HG02870 (cell line): ENCODE results near the gene ABCC4.

Experiments
- ATAC-seq: cut with Tn5 transposase; IDR thresholded peaks from one replicate; pipeline ENCODE4 v1.9.1; 2021; ENCODE audit warnings: mild to moderate bottlenecking, moderate library complexity; ENCODE audit not compliant: unreplicated experiment

The ABCC4 gene

DNA sequence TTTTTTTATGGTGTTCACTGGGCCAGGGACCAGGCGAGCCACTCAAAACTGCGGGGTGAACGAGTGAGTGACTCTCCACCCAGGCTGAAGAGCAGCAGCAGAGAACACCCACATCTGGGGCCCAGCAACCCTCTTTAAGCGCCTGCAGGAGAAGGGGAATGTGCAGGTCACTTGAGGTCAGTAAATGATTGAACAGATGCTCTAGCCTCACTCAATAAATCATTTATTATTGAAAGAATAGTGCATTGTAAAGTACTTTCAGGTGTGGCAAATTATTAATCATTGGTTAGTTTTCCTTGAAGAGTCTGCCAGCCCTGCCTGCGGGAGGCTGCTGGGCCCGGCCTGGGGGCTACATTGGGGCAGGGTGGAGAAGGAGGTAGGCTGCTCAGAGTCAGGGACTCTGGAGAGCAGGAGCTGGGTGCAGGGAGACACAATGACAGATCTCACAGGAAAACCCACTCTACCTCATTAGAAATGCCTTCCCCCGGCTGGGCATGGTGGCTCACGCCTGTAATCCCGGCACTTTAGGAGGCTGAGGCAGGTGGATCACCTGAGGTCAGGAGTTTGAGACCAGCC, 42.5 kb downstream of the ABCC4 start:
- ATAC-seq: no peak

DNA sequence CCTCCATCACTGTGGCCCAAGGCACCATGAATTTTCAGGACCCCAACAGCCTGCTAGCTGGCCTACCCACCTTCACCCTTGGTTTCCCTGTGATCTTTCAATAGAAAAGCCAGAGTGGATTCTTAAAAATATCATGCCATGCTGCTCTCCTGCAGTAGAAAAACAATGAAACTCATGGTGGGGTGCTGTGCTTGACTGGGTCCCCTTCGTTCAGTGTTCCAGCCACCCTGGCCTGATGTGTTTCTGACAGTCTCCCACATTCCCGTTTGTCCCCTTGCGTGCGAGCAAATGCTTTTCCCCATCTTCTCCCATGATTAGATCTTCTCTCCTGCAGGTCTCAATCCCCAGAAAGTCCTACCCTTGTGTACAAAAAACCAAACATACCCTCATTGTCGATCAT, 43.2 kb downstream of the ABCC4 start:
- no peak for ATAC-seq

- no peak for ATAC-seq
Observed at GRCh38 chr13:95256091-95256490, 45.2 kb downstream of the ABCC4 start.

DNA sequence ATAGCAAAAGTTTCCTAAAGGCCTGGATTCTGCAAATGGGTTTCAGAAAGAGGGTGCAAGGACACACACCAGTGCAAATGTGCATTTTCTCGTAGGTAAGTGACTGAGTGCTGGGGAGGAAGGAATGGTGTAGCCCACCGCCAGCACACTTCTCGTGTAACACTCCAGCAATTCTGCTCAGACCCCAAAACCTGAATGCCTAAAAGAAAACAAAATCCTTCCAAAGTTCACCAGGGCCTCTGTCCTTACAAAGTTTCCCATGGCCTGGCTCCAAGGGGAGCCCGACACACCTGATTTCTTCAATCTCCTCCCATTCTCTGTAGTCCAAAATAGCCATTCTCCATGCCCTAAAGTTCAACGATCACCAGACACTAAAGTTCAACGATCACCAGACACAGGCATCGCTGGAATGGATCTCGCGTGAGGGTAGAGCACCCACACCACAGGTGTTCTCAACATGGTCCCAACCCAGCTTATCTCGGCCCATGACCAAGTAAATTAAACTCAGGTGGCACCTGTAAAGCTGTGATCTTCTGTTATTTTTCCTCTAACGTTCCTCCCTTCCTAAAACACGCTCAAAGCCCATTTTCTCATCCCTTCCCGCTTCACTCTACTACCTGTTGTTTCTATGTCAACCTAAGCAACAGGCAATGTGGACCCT, 46.0 kb downstream of the ABCC4 start:
- ATAC-seq: no peak

DNA sequence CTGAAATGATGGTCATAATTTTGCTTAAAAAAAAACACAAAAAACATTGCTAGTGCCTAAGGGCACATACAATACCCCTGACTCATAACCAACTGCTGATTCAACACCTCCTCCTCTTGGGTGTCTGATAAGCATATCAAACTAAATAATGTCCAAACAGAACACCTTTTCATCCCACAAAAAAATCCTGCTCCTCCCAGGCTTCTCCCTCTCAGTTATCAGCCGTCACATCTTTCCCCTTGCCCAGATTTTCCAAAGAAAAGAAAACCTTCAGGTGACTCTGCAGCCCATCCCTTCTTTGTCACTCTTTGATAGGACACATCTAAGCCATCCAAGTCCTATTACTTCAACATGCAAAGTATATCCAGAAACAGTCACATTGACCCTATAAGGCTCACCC, 46.9 kb downstream of the ABCC4 start:
- no peak for ATAC-seq

DNA sequence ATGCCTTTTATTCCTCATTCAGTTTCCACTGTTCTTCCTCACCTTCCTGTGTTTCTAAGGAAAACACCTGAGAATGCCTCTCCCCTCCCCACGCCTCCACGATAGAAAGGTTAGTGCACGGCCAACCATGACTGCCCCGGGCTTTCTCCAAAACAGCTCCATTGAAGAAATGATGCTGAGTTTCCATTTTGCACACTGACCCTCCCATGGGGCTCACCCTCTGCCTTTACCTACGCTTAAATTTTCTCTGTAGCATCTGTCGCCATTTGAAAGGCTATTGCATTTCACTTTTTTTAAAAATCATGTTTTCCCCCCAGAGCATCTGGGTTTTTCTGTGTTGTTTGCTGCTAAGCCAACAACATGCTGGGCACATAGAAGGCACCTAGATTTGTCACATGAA, 48.2 kb downstream of the ABCC4 start:
- no peak for ATAC-seq

- ATAC-seq: peak; percentile 39
Observed at GRCh38 chr13:95251641-95252040, 49.6 kb downstream of the ABCC4 start.

- peak; percentile 53 for ATAC-seq
Observed at GRCh38 chr13:95250961-95251360, 50.3 kb downstream of the ABCC4 start.

- ATAC-seq: no peak
Observed at GRCh38 chr13:95248953-95249352, 52.3 kb downstream of the ABCC4 start.

DNA sequence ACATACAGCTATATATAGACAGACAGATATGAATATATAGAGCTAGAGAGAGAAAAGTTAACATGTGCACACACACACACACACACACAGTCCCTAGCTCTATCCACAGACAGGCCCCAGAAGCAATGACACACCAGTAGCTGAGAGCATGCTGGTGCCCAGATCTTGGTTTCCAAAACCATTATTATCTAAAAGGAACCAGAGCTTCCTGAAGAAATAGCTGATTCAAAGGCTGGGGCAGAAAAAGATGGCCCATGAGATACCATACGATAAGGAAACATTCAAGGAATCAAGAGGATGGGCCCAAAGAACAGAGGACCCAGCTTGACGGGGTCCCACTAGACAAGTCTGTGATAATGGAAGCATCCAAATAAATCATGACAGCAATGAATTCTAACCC, 53.4 kb downstream of the ABCC4 start:
- no peak for ATAC-seq

DNA sequence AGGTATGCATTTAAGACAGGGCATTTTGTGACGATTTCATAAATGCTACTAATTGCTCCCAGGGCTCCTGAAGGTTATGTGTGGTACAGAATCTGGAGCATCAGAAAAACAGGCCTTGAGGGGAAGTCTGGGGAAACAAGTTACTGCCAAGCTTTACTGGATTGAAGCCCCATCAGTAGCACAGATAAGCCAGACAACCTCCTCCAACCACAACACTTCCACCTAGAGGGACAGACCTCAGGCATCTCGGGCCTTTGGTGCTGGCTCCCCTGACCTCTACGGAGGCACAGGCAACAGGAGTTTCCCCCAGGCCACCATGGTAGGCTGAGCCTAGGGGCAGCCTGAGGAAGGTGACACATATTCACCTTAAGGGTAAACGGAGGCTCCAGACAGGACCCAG, 54.1 kb downstream of the ABCC4 start:
- no peak for ATAC-seq

DNA sequence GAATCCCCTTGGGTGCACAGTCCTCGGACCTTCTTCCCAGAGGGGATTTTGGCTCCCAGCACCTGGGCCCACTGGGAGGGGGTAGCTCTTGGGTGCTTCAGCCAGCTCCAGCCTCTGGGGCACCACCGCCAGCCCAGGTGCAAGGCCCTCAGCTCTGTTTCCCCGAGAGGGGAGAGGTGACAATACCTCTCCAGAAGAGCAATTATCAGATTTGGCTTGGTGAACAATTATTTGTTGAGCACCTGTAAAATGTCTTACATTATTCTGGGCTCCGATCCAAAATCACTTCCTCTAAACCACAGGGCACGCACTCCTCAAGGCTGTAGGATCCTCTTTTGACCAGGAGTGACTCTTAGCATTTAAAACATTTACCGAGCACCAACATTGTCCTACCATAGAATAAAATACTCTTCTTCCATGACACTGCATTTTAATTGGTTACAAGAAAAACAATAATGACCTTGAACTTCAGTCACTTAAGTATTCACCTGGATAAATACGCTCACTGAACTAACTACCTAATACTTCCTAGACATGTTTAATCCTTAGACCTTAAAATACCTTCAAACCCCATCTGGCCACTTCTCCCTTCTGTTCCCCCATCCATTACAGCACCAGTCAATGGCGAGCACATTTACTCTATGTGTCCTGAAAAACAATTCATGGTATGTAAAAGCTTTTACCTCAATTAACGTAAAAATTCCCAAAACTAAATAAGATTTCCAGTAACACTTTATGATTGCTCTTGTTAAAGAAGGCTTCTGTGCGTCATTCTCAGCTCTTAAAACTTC, 54.8 kb downstream of the ABCC4 start:
- no peak for ATAC-seq

- peak; percentile 63 for ATAC-seq
Observed at GRCh38 chr13:95245071-95245470, 56.2 kb downstream of the ABCC4 start.

GRCh38 chr13:95243207-95243606, 58.0 kb downstream of the ABCC4 start:
- no peak for ATAC-seq

GRCh38 chr13:95241321-95241720, 59.9 kb downstream of the ABCC4 start:
- no peak for ATAC-seq

DNA sequence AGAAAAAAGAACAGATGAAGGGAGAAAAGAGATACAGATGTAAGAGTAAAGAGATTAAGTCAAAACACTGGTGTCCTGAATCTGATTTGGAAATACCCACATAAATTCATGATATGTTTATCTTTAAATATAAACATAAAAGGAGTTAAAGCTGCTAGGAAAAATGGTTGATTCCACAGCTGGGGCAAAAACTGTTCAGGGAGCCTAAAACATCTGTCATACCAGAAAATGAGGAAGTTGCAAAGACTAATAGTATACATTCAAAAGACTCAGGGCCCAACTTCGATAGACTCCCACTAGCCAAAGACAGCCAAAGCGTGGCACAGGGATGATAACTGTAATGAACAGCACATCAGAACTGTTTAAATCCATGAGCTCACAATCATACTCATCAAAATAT, 62.0 kb downstream of the ABCC4 start:
- peak; percentile 50 for ATAC-seq

DNA sequence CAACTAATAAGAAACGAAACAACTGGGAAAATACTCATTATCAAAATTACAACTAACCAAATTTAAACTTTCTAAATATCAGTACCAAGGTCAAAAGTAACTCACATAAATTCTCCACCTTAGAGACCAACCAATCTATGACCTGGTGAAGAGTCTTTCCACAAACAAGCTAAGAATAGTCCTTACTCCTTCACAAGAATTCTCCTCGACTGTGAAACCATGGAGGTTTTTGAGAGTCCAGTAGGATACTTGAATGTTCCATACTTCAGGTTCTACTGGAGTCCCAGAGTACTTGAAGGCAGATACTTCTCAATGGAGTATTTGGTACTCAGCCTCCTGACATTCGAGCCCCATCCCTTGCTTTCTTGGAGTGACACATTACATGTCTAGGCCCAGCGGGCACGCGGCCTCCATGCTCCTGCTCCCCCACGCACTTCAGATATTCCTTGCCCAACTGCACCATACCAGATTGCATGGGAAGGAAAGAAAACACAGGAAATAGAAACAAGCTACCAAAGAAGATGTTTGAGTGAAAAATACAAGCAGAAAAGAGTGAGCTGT, 63.9 kb downstream of the ABCC4 start:
- ATAC-seq: no peak

DNA sequence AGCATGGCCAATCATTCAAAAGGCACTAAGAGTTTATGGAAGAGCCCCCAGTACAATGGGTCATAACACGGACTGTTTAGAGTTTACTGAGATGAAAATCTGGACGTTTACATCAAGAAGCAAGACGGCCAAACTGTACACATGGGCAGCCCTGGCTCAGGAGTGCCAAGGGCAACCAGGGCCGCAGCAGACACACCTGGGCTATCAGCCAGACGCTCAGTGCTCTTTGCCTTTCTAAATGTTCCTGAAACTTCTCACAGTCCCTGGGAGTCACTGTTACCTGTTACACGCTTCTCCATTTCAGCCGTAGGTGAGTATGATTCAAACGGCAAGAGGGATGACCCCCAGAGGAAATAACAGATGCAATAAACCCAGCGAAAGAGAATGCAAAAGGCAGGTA, 64.5 kb downstream of the ABCC4 start:
- no peak for ATAC-seq

DNA sequence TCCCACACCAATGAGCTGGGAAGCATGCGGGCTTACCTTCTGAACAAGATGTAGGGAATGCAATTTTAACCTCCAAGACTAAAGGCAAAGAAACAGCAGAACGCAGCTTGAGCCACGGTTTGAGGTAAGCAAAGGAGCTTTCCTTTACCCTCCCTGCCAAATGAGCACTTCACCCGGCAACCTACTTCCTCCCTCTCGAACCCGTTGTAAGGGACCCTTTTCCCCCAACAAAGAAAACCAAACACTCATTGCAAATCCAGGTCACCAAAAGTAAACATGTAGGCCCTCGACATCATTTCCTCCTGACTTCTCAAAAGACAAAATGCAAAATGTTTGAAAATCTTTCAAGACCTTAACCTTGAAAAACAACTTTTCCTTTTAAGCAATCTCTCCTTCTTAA, 65.3 kb downstream of the ABCC4 start:
- no peak for ATAC-seq

DNA sequence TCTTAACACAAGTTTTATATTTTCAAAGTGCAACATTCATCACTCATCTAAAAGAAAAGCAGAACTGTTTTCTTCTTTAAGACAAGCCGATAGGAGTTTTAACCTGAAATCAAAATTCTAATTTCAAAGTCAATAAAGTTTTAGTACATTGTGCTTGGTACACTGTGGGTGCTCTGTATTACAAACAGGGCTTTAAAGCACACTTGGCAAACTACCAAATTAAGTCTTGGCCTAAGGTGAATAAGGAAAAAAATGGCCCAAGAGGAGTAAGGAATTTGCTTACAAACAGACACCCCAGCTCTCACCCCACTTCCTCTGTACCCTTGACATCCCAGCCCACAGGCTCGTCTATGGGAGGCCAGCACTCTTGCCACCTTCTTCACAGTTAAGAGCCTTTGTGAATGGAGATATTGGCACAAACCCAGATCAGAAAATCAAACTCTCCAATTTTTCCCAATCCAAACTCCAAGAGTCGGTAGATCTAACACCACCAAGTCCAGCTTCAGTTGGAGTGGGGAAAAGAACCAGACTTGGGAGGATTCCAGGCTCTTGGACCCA, 66.0 kb downstream of the ABCC4 start:
- no peak for ATAC-seq

DNA sequence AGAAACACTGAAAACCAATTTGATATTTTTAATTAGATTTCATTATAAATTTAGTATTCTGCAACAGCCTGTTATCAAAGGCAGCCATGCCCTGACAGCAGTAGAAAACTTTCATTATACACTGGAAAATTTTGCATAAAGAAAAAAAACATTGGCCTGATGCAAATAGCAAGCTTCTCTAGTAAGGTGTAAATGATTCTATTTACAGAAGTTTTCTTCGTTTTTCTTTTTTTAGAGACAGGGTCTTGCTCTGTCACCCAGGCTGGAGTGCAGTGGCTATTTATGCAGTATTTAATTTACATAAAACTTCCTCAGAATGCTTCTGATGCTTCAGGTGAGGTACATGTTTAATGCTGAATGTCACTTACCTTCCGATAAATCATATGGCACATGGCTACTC, 67.0 kb downstream of the ABCC4 start:
- peak; percentile 72 for ATAC-seq
